ENCODE measurements around the gene HSF2BP. TPM values are rescaled to one million over a fixed set of nuclear protein-coding genes. Genes with fewer than 3 reads are reported as not detected.
"Not testable (repeated sequence)": the region's sequence is repeated elsewhere in the genome, so short reads cannot be mapped to it uniquely, and the experiment has no call there.

HSF2BP gene
- 0.49 and 0.96 TPM in 2 replicates for total RNA-seq (2014; rRNA removed; shearing (Covaris generic))

DNA sequence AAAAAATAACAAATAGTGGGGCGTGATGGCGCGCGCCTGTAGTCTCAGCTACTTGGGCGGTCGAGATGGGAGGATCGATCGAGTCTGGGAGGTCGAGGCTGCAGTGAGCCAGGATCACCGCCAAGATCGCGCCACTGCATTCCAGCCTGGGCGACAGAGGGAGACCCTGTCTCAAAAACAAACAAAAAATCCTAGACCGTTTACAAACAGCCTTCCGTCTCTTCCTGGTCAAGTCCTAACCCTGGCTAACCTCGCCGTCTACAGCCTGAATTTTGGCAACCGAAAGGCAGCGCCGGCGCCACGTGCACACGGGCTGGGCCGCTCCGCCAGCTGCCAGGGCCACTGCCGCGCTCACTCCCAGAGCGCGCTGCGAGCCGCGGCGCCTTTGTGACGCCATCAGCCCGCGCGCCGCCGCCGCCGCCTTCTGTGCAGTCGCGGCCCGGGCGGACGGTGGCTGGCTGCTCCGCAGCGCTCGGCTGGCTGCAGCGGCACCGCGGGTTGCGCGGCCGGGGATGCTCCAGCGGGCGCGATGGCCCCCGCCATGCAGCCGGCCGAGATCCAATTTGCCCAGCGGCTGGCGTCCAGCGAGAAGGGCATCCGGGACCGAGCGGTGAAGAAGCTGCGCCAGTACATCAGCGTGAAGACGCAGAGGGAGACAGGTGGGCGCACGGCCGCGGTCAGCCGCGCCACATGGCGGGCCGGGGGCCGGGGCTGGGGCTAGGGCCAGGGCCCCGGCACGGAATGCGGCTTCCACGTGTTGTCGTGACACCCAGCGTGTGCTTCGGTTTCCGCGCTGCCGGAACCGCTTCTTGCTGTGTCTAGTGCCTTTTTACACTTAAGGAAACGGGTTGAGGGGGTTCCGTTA lies at the start of gene HSF2BP, which contains the start of gene RRP1B:
Gene HSF2BP, minus strand, starts transcription at position 353 of the 865 bp plus-strand sequence. CDS start 1,392 bp downstream, outside the sequence.
Gene RRP1B, plus strand, starts transcription at position 425 of the 865 bp plus-strand sequence. Its CDS starts 105 bp downstream, at position 530.
- peak; percentile 81 for DNase-seq (ENCODE audit: low read depth)

GRCh38 chr21:43708745-43709381 lies 49.6 kb upstream of the HSF2BP start:
- no peak for DNase-seq (ENCODE audit: low read depth)

DNA sequence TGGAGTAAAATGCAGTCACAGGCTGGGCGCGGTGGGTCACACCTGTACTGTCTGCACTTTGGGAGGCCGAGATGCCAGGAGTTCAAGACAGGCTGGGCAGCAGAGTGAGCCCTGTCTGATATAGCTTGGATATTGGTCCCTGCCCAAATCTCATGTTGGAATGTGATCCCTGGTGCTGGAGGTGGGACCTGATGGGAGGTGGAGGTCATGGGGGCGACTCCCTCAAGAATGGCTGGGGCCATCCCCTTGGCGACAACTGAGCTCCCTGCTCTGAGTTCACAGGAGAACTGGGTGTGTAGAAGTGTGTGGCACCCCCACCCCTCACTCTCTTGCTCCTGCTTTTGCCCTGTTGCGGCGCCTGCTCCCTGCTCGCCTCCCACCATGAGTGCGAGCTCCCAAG lies 48.2 kb upstream of the HSF2BP start:
- DNase-seq (ENCODE audit: low read depth): no peak

DNA sequence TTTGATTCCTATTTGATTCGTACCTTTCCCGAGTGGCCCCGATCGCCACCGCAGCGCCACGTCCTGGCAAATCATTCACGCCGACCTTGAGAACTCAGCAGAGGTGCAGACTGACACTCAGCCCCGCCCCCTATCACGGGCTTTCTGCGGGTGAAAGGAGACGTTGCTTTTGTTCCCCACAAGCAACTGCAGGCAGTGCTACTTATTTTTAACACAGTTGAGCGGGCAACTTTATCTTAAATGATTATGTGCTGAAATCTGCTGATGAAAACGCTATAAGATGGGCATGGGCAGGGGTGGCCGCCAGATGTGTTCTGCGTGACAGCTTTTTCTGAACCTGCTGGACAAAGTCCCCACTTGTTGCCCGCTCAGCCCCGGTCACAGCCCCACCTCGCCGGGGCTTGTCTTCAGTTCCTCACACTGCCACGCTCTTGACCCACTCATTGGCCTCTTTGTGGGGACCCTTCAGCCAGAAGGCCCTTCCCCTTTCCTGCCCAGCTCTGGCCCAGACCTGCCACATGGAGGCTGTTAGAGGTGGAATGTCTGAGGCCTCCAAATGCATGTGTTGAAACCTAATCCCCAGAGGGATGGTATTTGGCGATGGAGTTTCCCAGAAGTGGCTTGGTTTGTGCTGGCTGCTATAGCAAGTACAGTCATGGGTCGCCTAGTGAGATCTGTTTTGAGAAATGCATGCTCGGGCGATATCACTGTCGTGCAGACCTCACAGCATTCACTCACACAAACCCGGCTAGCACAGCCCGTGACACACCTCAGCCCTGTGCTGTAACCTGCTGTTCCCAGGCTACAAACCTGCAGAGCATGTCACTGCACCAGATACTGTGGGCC lies 44.0 kb upstream of the HSF2BP start:
- peak; percentile 9 for DNase-seq (ENCODE audit: low read depth)

DNA sequence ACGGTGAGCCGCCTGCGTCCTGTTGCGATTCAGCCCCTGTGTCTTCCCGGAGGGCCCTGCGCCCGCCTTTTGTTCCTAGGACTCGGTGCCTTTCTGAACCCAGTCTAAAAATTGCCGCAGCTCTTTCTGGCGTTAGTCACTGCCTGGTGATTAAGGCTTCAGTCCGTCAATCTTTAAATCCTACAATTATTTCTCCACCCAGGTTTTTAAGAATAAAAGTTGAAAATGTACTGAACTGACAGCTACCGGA lies 43.4 kb upstream of the HSF2BP start:
- no peak for DNase-seq (ENCODE audit: low read depth)

GRCh38 chr21:43701936-43702784 lies 42.9 kb upstream of the HSF2BP start:
- DNase-seq (ENCODE audit: low read depth): no peak

GRCh38 chr21:43699933-43700599 lies 40.8 kb upstream of the HSF2BP start:
- DNase-seq (ENCODE audit: low read depth): no peak

DNA sequence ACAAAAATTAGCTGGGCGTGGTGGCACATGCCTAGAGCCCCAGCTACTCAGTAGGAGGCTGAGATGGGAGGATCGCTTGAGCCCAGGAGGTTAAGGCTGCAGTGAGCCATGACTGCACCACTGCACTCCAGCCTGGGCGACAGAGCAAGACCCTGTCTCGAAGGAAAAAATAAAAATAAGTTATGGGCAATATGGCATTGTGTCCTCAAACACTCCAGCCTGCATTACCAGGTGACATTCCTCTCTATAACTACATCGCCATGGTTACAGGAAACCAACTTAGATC lies 40.1 kb upstream of the HSF2BP start:
- not testable (repeated sequence) for DNase-seq (ENCODE audit: low read depth)

DNA sequence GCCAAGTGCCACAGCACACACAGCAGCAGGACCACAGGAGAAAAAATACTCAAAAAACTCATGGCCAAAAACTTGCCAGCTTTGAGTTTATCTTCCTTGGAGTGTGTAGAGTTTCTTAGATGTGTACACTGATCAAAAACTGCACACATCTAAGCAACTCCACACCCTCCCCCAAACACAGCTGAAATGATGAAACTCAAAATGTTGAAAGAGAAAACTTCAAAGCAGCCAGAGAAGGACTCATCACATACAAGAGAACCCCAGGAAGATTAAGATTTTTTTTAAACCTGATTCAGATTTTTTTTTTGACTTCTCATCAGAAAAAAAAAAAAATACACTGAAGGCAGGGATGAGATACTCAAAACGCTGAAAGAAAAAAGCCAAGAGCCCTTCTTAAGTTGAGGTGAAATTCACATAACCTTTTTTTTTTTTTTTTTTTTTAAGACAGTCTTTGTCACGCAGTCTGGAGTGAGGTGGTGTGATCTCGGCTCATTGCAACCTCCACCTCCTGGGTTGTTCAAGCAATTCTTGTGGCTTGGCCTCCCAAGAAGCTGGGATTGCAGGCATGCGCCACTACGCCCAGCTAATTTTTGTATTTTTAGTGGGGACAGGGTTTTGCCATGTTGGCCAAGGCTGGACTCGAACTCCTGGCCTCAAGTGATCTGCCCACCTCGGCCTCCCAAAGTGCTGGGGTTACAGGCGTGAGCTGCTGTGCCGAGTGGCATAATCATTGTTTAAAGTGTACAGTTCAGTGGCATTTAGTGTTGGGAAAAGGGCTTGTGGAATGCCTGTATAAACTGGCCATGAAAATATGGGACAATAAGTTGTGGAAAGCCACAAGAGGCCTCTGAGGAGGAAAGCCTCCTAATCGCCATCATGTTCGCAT lies 38.7 kb upstream of the HSF2BP start:
- no peak for DNase-seq (ENCODE audit: low read depth)

GRCh38 chr21:43696214-43696613 lies 36.9 kb upstream of the HSF2BP start:
- no peak for DNase-seq (ENCODE audit: low read depth)

DNA sequence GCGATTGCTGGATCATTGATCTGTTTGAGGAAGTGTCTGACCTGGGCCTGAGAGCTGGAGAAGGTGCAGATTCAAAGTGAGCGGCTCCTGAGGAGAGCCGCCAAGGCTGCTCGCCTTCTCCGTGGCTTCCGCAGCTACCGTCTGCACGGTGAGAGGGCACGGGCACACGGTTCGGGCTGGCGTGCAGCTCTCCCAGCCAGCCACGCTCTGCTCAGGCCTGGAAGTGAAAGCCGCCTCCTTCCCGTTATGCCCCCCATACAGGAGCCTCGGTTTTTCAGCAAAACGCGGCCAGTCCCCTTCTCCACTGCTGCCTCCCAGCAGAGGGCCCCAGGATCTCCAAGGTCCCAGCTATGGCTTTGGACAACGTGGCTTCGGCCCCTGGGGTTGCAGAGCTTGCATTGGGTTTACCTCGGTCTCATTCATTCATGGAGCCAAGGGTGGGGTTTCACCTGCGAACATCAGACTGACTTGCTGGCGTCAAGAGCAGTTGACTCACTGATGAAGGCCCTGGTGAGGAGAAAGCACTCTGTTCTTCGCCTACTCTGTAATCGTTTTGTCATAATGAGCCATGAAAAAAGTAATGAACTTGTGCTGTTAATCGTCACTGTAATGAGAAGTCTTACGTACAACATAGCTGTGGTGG lies 35.3 kb upstream of the HSF2BP start:
- DNase-seq (ENCODE audit: low read depth): no peak

- DNase-seq (ENCODE audit: low read depth): no peak
Observed at GRCh38 chr21:43693981-43694380, 34.7 kb upstream of the HSF2BP start.

DNA sequence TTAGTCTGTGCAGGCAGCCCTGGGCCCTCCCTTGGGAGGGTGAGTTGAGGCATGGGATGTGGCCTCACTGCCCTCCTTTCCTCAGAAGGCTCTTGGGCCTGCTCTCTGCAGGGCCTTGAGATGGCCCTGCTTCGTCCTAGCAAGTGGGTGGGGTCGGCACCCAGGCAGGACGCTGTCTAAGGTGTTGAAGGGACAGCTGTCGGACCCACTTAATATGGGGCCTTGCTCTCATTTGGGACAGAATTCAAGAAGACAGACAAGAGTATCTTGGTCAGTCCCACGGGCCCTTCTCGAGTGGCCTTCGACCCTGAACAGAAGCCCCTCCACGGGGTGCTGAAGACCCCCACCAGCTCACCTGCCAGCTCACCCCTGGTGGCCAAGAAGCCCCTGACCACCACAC lies 33.7 kb upstream of the HSF2BP start:
- DNase-seq (ENCODE audit: low read depth): no peak

DNA sequence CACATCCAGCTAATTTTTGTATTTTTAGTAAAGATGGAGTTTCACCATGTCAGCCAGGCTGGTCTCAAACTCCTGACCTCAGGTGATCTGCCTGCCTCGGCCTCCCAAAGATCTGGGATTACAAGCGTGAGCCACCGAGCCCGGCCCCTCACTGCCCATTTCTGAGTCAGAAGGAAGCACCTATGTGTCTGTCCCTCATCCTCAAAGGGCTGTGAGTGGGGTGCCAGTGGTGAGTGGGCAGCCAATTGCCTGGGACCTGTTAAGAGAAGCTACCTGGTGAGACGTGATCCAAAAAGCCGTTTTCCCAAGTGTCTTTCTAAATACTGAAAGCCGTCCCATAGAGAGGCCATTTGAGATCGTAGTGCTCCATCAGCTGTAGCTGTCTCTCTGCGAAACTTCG lies 32.5 kb upstream of the HSF2BP start:
- DNase-seq (ENCODE audit: low read depth): no peak

DNA sequence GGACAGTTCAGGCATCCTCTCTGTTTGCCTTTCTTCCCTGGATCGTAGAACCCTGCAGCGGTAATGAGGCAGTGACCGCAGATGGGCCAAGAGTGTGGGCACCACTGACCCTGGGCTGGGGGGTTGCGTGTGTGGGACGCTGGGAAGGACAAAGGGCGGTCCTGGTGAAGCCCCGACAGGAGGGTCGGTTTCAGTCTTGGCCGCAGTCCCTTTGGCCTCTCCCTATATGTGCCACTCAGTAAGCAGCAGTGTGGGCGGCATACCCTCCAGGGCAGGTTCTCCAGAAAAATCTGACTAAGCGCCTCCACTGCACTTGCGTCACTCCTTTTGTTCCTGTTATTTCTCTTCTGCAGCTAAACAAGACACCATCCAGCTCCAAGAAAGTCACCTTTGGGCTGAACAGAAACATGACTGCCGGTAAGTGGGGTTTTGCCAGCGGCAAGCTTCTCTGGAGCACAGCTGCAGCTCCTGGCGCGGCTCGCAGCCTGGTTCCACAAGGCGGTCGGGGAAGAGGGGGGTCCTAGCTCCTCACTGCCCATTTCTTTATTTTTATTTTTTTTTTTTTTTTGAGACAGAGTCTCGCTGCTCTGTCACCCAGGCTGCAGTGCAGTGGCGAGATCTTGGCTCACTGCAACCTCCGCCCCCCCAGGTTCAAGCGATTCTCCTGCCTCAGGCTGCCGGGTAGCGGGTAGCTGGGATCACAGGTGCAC lies 32.0 kb upstream of the HSF2BP start:
- no peak for DNase-seq (ENCODE audit: low read depth)

DNA sequence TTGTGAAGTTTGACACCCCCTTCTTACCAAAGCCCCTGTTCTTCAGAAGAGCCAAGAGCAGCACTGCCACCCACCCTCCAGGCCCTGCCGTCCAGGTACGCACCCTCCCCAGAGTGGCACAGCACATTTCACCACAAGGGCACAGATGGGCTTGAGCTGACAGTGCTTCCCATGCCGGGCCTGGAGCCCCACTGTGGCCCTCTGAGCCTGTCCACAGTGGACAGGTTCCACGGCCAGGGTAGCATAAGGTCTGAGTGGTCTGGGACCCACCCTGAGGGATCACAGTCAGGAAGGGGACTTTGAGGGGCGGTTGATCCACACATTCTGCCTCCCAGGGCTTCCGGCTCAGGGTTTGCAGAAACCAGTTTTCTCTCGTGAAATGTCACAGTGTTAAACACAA lies 31.1 kb upstream of the HSF2BP start:
- no peak for DNase-seq (ENCODE audit: low read depth)

GRCh38 chr21:43689556-43690337 lies 30.5 kb upstream of the HSF2BP start:
- no peak for DNase-seq (ENCODE audit: low read depth)

GRCh38 chr21:43688906-43689305 lies 29.6 kb upstream of the HSF2BP start:
- DNase-seq (ENCODE audit: low read depth): no peak

Data from RPMI7951 (cell line).